AG04449 (cell line): ENCODE measurements around the gene COL6A2.
A peak's percentile ranks its signal among the peaks of the same experiment; 100 is the strongest.

Experiments used
- CTCF ChIA-PET: fragments of 350-600 bp; formaldehyde crosslinking; extraction: SDS; loops from one replicate; lab custom pipeline; 2021; ENCODE audit warnings: antibody characterized with exemption; lab: Yijun Ruan, JAX
- POLR2A ChIA-PET: fragments of 400-600, 350-600 bp; formaldehyde crosslinking; extraction: SDS; loops from one replicate; lab custom pipeline; 2020; ENCODE audit warnings: antibody characterized with exemption, inconsistent platforms; lab: Yijun Ruan, JAX
- DNase-seq: peaks from one replicate; pipeline ENCODE4 v3.0.0-alpha.2; 2010; ENCODE audit warnings: low read depth, low spot score
- H3K4me3 ChIP-seq: 2 replicates; pipeline ENCODE4 v1.5.1; 2011; ENCODE audit warnings: low read depth, mild to moderate bottlenecking, control low read depth, low read length
- TF ChIP-seq, protein P1 (sequence below): IDR thresholded peaks from one replicate; pipeline ENCODE4 v1.5.1; 2011; ENCODE audit warnings: mild to moderate bottlenecking, moderate library complexity, low read length, control low read depth, inconsistent platforms; ENCODE audit not compliant: insufficient read depth; ENCODE audit errors: missing control alignments

COL6A2 gene

DNA sequence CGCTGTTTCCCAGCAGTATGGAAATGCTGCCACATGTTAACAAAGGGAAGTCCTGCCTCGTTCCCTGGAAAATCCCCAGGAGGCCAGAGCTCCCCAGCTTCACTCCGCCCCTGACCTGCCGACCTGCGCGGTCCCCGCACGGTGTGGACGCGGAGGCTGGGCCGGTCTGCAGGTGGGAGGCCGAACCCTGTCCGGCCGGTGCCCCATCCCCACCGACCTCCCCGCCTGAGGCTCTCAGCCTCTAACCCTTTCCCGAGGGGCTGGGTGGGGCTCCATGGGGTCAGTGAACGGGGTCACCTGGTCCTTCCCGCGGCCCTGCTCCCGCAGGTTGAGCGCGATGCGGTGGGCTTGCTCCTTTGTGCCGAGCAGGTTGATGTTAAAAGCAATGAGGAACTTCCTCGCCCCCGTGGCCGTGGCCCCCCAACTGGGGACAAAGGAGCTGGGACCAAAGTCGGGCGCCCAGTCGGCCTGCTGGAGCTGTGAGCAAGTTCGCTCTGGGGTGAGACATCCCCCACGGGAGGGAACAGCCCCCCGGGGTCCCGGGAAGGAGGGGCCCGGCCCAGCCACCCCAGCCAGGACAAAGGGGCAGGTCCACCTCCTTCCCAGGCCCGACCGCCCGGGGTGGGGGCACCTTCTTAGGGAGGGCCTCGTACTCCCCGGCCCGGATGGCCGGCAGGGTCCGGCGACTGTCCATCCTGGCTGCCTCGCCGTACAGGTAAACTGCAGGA, 53.5 kb downstream of the COL6A2 start:
- no peak overlapping the region for H3K4me3 ChIP-seq
- TF ChIP-seq, protein P1, sequence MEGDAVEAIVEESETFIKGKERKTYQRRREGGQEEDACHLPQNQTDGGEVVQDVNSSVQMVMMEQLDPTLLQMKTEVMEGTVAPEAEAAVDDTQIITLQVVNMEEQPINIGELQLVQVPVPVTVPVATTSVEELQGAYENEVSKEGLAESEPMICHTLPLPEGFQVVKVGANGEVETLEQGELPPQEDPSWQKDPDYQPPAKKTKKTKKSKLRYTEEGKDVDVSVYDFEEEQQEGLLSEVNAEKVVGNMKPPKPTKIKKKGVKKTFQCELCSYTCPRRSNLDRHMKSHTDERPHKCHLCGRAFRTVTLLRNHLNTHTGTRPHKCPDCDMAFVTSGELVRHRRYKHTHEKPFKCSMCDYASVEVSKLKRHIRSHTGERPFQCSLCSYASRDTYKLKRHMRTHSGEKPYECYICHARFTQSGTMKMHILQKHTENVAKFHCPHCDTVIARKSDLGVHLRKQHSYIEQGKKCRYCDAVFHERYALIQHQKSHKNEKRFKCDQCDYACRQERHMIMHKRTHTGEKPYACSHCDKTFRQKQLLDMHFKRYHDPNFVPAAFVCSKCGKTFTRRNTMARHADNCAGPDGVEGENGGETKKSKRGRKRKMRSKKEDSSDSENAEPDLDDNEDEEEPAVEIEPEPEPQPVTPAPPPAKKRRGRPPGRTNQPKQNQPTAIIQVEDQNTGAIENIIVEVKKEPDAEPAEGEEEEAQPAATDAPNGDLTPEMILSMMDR: no peak
- no peak for DNase-seq
- ChIA-PET CTCF (no interaction called here), POLR2A (no interaction called here)

DNA sequence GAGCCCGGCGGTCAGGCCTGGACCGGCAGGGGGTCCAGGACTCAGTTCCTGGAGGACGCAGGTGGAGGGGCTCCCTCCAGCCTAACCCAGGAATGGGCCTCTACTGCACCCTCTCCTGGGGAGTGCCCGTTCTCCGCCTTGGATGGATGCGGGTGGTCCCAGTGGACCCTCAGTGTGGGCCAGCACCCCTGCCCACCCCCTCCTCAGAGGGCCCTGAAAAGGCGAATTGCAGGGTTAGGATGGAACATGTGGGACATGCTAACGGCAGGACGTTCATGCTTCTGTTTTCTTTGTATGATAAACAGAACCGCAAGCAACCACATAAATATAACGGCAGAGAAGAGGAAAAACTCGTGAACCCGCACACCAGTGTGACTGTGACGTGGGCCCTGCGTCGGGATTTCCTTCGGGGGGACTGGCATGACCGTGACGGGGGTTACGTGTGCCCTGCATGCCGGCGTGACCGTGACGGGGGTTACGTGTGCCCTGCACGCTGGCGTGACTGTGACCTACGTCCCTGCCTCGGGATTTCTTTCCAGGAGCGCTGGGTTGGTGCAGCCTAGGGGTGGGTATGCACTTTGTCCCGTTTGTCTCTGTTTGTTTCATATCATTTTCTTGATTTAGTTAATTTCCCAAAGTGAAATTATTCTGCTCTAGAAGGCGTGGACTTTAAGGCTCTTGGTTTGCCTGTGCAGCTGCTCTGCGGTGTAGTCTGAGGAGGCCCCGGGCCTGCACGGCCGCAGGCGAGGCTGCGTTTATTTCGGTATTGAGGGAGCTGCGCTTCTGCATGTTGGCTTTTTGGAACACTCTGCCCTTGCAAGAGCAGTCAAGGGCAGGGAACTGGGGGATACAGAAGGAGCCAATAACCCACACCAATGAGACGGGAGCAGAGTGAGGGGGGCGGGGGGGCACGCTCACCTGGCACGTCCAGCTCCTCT, 54.3 kb downstream of the COL6A2 start:
- CTCF ChIA-PET: interaction anchor here (0.8 to 3.0 kb wide), 11 partner anchors 9 to 182 kb away, joined by 3 to 35 read pairs (median 4); no protein-coding TSS in a partner anchor
- no peak for DNase-seq
- POLR2A ChIA-PET: no interaction called here
- TF ChIP-seq, protein P1: no peak
- no peak overlapping the region for H3K4me3 ChIP-seq

DNA sequence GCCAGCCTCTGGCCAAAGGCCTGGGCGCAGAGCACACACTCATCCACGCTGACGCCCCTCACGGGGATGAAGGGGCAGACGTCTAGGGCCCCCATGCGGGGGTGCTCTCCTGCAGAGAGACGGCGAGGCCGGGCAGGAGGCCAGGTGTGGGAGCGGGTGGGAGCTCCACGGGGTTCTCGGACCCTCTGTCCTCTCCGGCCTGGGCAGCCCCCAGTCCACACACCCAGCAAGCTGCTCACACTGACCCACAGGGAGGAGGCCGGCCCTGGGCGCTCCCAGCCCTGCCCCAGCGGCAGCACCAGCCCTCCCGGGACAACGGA, 55.0 kb downstream of the COL6A2 start:
- POLR2A ChIA-PET: no interaction called here
- TF ChIP-seq, protein P1: no peak
- CTCF ChIA-PET: interaction anchor here (0.8 to 3.0 kb wide), 11 partner anchors 10 to 183 kb away, joined by 3 to 35 read pairs (median 4); no protein-coding TSS in a partner anchor
- H3K4me3 ChIP-seq: no peak overlapping the region
- DNase-seq: no peak

DNA sequence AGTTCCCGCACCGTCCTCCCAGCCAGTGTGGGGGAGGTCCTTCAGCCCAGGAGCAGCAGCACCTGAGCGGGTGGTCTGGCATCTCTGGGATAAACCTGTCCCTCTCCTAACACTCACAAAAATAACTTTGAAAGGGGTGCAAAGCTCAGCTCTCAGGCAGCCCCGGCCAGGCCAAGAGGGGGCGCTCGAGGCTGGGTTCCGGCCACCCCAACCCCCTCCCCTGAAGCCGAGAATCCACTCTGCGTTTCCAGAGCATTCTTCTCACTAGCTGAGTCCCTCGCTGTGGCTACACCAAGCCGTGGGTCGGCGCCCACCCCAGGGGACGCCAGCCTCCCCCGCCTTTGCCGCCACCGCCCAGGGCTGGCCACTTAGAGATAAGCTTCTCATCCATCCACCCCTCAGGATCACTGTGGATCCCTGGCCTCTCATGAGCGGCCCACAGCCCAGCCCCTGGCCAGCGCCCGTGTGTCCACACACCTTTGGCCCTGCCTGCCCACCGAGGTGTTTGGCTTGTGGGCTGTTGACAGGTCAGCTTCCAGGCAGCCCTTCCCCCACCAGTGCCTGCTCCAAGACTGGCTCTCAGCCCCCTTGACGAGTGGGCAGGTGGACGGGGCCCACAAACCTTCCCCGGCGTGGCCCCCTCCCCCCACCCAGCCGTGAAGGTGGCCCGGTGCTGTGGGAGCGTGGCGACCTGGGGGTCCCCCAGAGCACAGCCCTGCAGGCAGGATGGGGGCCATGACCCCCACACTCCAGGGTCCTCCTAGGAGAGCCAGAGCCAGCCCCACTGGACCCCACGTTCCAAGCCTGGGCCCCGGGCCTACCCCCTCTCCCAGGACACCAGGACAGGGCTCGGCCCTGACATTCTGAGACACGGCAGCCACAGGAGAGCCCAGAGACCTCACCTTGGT, 55.6 kb downstream of the COL6A2 start:
- no peak for DNase-seq
- CTCF ChIA-PET: interaction anchor here (0.8 to 3.0 kb wide), 14 partner anchors 11 to 184 kb away, joined by 3 to 35 read pairs (median 4); no protein-coding TSS in a partner anchor
- POLR2A ChIA-PET: no interaction called here
- TF ChIP-seq, protein P1: peak; percentile 84
- H3K4me3 ChIP-seq: no peak overlapping the region

DNA sequence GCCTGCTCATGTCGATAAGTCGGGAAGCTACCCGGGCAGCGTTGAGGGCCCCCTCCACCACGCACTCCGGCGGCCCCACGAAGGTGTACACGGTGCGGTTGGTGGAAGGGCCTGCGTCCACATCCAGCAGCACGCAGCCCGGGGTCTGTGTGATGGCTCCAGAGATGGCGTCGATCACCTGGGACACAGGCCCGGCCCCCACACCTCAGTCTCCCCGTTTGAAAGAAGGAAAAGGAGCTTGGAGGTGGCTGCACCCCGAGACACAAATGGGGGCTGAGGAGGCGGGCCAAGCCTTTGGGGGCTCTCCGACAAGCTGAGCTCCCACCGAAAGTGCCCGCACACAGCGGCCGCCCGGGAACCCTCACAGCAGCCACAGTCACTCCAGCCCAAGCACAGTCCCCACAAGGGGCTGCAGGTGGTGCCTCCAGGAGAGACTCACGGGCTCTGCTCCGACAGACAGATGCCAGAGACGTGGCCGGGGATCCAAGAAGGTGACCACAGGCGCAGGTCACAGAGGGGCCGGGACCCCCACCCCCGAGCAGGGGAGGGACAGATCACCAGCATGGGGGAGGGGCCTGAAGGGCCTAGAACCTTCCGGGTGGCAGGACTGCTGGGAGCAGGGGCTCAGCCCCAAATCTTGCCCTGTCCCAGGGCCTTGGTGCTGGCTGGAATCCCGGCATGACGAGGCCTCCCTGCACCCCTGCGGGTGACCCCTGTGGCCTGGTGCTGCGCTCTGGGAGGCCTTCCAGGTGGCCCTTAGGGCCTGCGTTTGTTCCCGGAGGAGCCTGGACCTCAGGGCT, 56.4 kb downstream of the COL6A2 start:
- POLR2A ChIA-PET: no interaction called here
- DNase-seq: no peak
- H3K4me3 ChIP-seq: no peak overlapping the region
- CTCF ChIA-PET: interaction anchor here (0.6 to 3.0 kb wide), 10 partner anchors 10 to 182 kb away, joined by 3 to 35 read pairs (median 5); no protein-coding TSS in a partner anchor
- TF ChIP-seq, protein P1: no peak
